HEK293 (cell line): ENCODE results near the gene ZNF335.

Experiments
- CTCF ChIA-PET: fragments of 350-600 bp; formaldehyde crosslinking; extraction: SDS; loops from one replicate; lab custom pipeline; 2021; ENCODE audit warnings: antibody characterized with exemption; lab: Yijun Ruan, JAX
- POLR2A ChIA-PET: fragments of 300-600 bp; formaldehyde crosslinking; extraction: SDS; loops from one replicate; lab custom pipeline; 2020; ENCODE audit warnings: antibody characterized with exemption, inconsistent platforms; lab: Yijun Ruan, JAX
- H3K27ac ChIP-seq: fragments of 200-500 bp; sonication (Bioruptor generic); 2 replicates; pipeline ENCODE4 v1.5.1; 2014; ENCODE audit warnings: low read depth, low read length, control low read depth, inconsistent platforms; ENCODE audit errors: extremely low read depth
- H3K36me3 ChIP-seq, 2 experiments: fragments of 200-500 bp in 1 of 2; sonication (Bioruptor generic) in 1 of 2; 1 replicate in 1 of 2; 2 replicates in 1 of 2; pipeline ENCODE4 v1.5.1; 2014 to 2017; ENCODE audit warnings: inconsistent platforms in 2 of 2, low read length in 2 of 2; ENCODE audit not compliant: control insufficient read depth in 2 of 2, insufficient read depth in 1 of 2
- H3K4me1 ChIP-seq: fragments of 200-500 bp; sonication (Bioruptor generic); 2 replicates; pipeline ENCODE4 v1.5.1; 2014; ENCODE audit warnings: mild to moderate bottlenecking, low read length, inconsistent platforms; ENCODE audit not compliant: control insufficient read depth, insufficient read depth
- H3K4me3 ChIP-seq: 2 replicates; pipeline ENCODE4 v1.5.1; 2011; ENCODE audit warnings: low read depth, mild to moderate bottlenecking, control low read depth, low read length, moderate library complexity
- H3K9me3 ChIP-seq: fragments of 200-500 bp; sonication (Bioruptor generic); 2 replicates; pipeline ENCODE4 v1.5.1; 2014; ENCODE audit warnings: low read depth, low read length, inconsistent platforms; ENCODE audit not compliant: control insufficient read depth, insufficient read depth
- AEBP2 ChIP-seq: fragments of 450-650 bp; formaldehyde crosslinking; IDR thresholded peaks from 2 replicates; pipeline ENCODE4 v1.5.1; 2016; ENCODE audit warnings: missing biosample characterization, missing genetic modification characterization, borderline replicate concordance
- GLI4 ChIP-seq: fragments of 450-650 bp; formaldehyde crosslinking; IDR thresholded peaks from 2 replicates; pipeline ENCODE4 v1.5.1; 2016; ENCODE audit warnings: missing biosample characterization, missing genetic modification characterization
- GLIS1 ChIP-seq: fragments of 450-650 bp; formaldehyde crosslinking; IDR thresholded peaks from 2 replicates; pipeline ENCODE4 v1.5.1; 2016; ENCODE audit warnings: missing biosample characterization, missing genetic modification characterization
- GLIS2 ChIP-seq: fragments of 450-650 bp; formaldehyde crosslinking; IDR thresholded peaks from 2 replicates; pipeline ENCODE4 v1.5.1; 2016; ENCODE audit warnings: missing biosample characterization, missing genetic modification characterization
- KLF7 ChIP-seq: fragments of 450-650 bp; formaldehyde crosslinking; IDR thresholded peaks from 2 replicates; pipeline ENCODE4 v1.5.1; 2016; ENCODE audit warnings: missing biosample characterization, missing genetic modification characterization, borderline replicate concordance
- PRDM2 ChIP-seq: fragments of 450-650 bp; formaldehyde crosslinking; IDR thresholded peaks from 2 replicates; pipeline ENCODE4 v1.5.1; 2016; ENCODE audit warnings: missing biosample characterization, missing genetic modification characterization, borderline replicate concordance
- ZBTB8A ChIP-seq: fragments of 450-650 bp; formaldehyde crosslinking; IDR thresholded peaks from 2 replicates; pipeline ENCODE4 v1.5.1; 2016; ENCODE audit warnings: missing biosample characterization, missing genetic modification characterization
- ZFP41 ChIP-seq: fragments of 450-650 bp; formaldehyde crosslinking; IDR thresholded peaks from 2 replicates; pipeline ENCODE4 v1.5.1; 2016; ENCODE audit warnings: missing biosample characterization, missing genetic modification characterization, borderline replicate concordance
- ZNF274 ChIP-seq, 2 experiments: fragments of 200-500 bp in 1 of 2; fragments of 450-650 bp in 1 of 2; sonication (Bioruptor generic) in 1 of 2; formaldehyde crosslinking in 1 of 2; IDR thresholded peaks; 2 replicates each; pipeline versions ENCODE4 v1.5.1 to v1.6.1; 2014 to 2016; ENCODE audit warnings: borderline replicate concordance in 1 of 2, inconsistent platforms in 1 of 2, low read length in 1 of 2, missing biosample characterization in 1 of 2, missing genetic modification characterization in 1 of 2
- ZNF404 ChIP-seq: fragments of 450-650 bp; formaldehyde crosslinking; IDR thresholded peaks from 2 replicates; pipeline ENCODE4 v1.5.1; 2017; ENCODE audit warnings: missing biosample characterization, missing genetic modification characterization
- ZNF791 ChIP-seq: fragments of 450-650 bp; formaldehyde crosslinking; IDR thresholded peaks from 2 replicates; pipeline ENCODE4 v1.5.1; 2016; ENCODE audit warnings: missing biosample characterization, missing genetic modification characterization
- ZNF830 ChIP-seq: fragments of 450-650 bp; IDR thresholded peaks from 2 replicates; pipeline ENCODE4 v1.5.0; 2018; ENCODE audit warnings: missing biosample characterization, missing genetic modification characterization, low read depth, mild to moderate bottlenecking, moderate library complexity
- ZXDB ChIP-seq: fragments of 450-650 bp; formaldehyde crosslinking; IDR thresholded peaks from 2 replicates; pipeline ENCODE4 v1.5.1; 2016; ENCODE audit warnings: missing biosample characterization, missing genetic modification characterization
- TF ChIP-seq, protein P1 (sequence below): fragments of 450-650 bp; formaldehyde crosslinking; IDR thresholded peaks from 2 replicates; pipeline ENCODE4 v1.5.1; 2017; ENCODE audit warnings: missing biosample characterization, missing genetic modification characterization
- TF ChIP-seq, protein P2 (sequence below): fragments of 450-650 bp; formaldehyde crosslinking; conservative IDR thresholded peaks from 2 replicates; pipeline ENCODE4 v1.5.1; 2016; ENCODE audit warnings: low read depth, missing biosample characterization, missing genetic modification characterization

ZNF335 gene, protein sequence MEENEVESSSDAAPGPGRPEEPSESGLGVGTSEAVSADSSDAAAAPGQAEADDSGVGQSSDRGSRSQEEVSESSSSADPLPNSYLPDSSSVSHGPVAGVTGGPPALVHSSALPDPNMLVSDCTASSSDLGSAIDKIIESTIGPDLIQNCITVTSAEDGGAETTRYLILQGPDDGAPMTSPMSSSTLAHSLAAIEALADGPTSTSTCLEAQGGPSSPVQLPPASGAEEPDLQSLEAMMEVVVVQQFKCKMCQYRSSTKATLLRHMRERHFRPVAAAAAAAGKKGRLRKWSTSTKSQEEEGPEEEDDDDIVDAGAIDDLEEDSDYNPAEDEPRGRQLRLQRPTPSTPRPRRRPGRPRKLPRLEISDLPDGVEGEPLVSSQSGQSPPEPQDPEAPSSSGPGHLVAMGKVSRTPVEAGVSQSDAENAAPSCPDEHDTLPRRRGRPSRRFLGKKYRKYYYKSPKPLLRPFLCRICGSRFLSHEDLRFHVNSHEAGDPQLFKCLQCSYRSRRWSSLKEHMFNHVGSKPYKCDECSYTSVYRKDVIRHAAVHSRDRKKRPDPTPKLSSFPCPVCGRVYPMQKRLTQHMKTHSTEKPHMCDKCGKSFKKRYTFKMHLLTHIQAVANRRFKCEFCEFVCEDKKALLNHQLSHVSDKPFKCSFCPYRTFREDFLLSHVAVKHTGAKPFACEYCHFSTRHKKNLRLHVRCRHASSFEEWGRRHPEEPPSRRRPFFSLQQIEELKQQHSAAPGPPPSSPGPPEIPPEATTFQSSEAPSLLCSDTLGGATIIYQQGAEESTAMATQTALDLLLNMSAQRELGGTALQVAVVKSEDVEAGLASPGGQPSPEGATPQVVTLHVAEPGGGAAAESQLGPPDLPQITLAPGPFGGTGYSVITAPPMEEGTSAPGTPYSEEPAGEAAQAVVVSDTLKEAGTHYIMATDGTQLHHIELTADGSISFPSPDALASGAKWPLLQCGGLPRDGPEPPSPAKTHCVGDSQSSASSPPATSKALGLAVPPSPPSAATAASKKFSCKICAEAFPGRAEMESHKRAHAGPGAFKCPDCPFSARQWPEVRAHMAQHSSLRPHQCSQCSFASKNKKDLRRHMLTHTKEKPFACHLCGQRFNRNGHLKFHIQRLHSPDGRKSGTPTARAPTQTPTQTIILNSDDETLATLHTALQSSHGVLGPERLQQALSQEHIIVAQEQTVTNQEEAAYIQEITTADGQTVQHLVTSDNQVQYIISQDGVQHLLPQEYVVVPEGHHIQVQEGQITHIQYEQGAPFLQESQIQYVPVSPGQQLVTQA (N-terminal part only)

GRCh38 chr20:45971675-45972499, at the start of gene ZNF335:
ZNF335 (minus strand) TSS chr20:45972203; CDS start chr20:45971410, 793 bp downstream.
- peak within 1 kb of the TSS; percentile 92 for H3K27ac ChIP-seq
- H3K4me1 ChIP-seq: no peaks in the 10 kb centered on the region
- H3K9me3 ChIP-seq: no peaks in the 10 kb centered on the region
- ChIA-PET POLR2A (interaction anchor here (0.9 to 1.9 kb wide), 6 partner anchors 11 to 138 kb away, joined by 3 to 7 read pairs (median 4); partner anchors contain the start of genes PCIF1 and SNX21), CTCF (interaction anchor here (0.5 to 3.4 kb wide), 10 partner anchors 10 to 643 kb away, joined by 3 to 24 read pairs (median 4); no protein-coding TSS in a partner anchor)
- H3K36me3 ChIP-seq: peaks cover 0 to 39% of the 10 kb centered on the region in 2 experiments; a peak in 2 of 3 replicates
- H3K4me3 ChIP-seq: peak within 1 kb of the TSS; percentile 90
- TF ChIP-seq ZNF404 (tag by site-specific recombination) (peak; percentile 39; the same call in 1 of the 2 replicates), GLI4 (peak; percentile 63; the same call in 1 of the 2 replicates), ZNF830 (tag by site-specific recombination) (no peak), PRDM2 (tag by site-specific recombination) (no peak), GLIS1 (tag by site-specific recombination) (peak; percentile 94), KLF7 (tag by site-specific recombination) (peak; percentile 100), AEBP2 (tag by site-specific recombination) (no peak), ZNF791 (tag by site-specific recombination) (no peak), ZBTB8A (peak; percentile 77), ZXDB (tag by site-specific recombination) (peak; percentile 99), GLIS2 (tag by site-specific recombination) (peak; percentile 99), ZFP41 (tag by site-specific recombination) (0 out of 2 replicates have a peak, but pooled peaks have one; percentile 50), ZNF274 (IDR thresholded peaks at IDR 0.05; ENCODE audit: low read length) (no peak), ZNF274 (tag by site-specific recombination; IDR thresholded peaks at IDR 0.05; ENCODE audit: borderline replicate concordance) (no peak)
- TF ChIP-seq, protein P1, sequence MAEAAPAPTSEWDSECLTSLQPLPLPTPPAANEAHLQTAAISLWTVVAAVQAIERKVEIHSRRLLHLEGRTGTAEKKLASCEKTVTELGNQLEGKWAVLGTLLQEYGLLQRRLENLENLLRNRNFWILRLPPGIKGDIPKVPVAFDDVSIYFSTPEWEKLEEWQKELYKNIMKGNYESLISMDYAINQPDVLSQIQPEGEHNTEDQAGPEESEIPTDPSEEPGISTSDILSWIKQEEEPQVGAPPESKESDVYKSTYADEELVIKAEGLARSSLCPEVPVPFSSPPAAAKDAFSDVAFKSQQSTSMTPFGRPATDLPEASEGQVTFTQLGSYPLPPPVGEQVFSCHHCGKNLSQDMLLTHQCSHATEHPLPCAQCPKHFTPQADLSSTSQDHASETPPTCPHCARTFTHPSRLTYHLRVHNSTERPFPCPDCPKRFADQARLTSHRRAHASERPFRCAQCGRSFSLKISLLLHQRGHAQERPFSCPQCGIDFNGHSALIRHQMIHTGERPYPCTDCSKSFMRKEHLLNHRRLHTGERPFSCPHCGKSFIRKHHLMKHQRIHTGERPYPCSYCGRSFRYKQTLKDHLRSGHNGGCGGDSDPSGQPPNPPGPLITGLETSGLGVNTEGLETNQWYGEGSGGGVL (tag by site-specific recombination): peak; percentile 32; the same call in 1 of the 2 replicates
- TF ChIP-seq, protein P2, sequence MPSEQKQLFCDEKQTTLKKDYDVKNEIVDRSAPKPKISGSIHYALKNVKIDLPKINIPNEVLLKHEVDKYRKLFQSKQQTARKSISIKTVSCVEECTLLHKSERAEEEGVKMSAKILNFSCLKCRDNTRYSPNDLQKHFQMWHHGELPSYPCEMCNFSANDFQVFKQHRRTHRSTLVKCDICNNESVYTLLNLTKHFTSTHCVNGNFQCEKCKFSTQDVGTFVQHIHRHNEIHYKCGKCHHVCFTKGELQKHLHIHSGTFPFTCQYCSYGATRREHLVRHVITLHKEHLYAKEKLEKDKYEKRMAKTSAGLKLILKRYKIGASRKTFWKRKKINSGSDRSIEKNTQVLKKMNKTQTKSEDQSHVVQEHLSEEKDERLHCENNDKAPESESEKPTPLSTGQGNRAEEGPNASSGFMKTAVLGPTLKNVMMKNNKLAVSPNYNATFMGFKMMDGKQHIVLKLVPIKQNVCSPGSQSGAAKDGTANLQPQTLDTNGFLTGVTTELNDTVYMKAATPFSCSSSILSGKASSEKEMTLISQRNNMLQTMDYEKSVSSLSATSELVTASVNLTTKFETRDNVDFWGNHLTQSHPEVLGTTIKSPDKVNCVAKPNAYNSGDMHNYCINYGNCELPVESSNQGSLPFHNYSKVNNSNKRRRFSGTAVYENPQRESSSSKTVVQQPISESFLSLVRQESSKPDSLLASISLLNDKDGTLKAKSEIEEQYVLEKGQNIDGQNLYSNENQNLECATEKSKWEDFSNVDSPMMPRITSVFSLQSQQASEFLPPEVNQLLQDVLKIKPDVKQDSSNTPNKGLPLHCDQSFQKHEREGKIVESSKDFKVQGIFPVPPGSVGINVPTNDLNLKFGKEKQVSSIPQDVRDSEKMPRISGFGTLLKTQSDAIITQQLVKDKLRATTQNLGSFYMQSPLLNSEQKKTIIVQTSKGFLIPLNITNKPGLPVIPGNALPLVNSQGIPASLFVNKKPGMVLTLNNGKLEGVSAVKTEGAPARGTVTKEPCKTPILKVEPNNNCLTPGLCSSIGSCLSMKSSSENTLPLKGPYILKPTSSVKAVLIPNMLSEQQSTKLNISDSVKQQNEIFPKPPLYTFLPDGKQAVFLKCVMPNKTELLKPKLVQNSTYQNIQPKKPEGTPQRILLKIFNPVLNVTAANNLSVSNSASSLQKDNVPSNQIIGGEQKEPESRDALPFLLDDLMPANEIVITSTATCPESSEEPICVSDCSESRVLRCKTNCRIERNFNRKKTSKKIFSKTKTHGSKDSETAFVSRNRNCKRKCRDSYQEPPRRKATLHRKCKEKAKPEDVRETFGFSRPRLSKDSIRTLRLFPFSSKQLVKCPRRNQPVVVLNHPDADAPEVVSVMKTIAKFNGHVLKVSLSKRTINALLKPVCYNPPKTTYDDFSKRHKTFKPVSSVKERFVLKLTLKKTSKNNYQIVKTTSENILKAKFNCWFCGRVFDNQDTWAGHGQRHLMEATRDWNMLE (tag by site-specific recombination): peak; percentile 79
